HL-60 (cell line): ENCODE results near the gene MACIR.

Experiments used
- POLR2AphosphoS5 ChIP-seq: IDR thresholded peaks from 2 replicates; pipeline ENCODE4 v1.6.1; 2012; ENCODE audit warnings: low read depth
- TF ChIP-seq, protein P1 (sequence below): IDR thresholded peaks from one replicate; pipeline ENCODE4 v1.5.1; 2011; ENCODE audit warnings: low read length, control low read depth, inconsistent platforms; ENCODE audit not compliant: insufficient read depth

DNA sequence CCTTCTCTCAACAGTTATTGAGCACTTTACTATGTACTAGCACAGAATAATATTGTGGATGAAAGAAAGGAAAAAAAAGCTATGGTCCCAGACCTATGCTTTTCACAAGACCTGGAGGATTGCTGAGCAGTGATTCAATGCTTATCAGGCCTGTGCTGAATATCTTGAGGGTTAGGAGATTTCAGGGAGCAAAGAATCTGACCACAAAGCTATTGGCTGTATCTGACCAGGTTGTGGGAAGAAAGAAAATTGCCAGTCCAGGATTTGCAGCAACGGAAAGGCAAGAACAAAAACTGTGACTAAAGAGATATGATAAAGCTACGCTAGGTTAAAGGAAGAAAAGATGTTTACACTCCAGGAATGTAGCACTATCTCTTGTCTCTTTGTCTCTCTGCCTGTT lies 14.9 kb upstream of the MACIR start:
- TF ChIP-seq, protein P1, sequence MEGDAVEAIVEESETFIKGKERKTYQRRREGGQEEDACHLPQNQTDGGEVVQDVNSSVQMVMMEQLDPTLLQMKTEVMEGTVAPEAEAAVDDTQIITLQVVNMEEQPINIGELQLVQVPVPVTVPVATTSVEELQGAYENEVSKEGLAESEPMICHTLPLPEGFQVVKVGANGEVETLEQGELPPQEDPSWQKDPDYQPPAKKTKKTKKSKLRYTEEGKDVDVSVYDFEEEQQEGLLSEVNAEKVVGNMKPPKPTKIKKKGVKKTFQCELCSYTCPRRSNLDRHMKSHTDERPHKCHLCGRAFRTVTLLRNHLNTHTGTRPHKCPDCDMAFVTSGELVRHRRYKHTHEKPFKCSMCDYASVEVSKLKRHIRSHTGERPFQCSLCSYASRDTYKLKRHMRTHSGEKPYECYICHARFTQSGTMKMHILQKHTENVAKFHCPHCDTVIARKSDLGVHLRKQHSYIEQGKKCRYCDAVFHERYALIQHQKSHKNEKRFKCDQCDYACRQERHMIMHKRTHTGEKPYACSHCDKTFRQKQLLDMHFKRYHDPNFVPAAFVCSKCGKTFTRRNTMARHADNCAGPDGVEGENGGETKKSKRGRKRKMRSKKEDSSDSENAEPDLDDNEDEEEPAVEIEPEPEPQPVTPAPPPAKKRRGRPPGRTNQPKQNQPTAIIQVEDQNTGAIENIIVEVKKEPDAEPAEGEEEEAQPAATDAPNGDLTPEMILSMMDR = no peak
- TF ChIP-seq POLR2AphosphoS5 = no peak
